Mononuclear cell (primary cell): ENCODE results near the gene USP17L17. TPM values are rescaled to one million over a fixed set of nuclear protein-coding genes. Genes with fewer than 3 reads are reported as not detected.

Experiments
- total RNA-seq: library from RNA; depleted of rRNA; stranded (reverse); fragments of >200 nt; gene quantifications from one replicate; pipeline ENCODE4 v1.2.3, GENCODE V29; 2012

USP17L17 gene
- total RNA-seq, 1 donor = not detected

Other genes starting within 250 kb of the USP17L17 start
- not detected for gene FAM90A26, start 73.5 kb upstream of the USP17L17 start, total RNA-seq
- not detected for gene USP17L10, start 33.2 kb upstream of the USP17L17 start, total RNA-seq
- gene USP17L11, start 28.5 kb upstream of the USP17L17 start, total RNA-seq = not detected
- not detected for gene USP17L12, start 23.7 kb upstream of the USP17L17 start, total RNA-seq
- not detected for gene USP17L13, start 19.0 kb upstream of the USP17L17 start, total RNA-seq
- gene USP17L15, start 9.5 kb upstream of the USP17L17 start, total RNA-seq = not detected
- not detected for gene USP17L18, start 4.8 kb downstream of the USP17L17 start, total RNA-seq
- gene USP17L19, start 9.5 kb downstream of the USP17L17 start, total RNA-seq = not detected
- gene USP17L20, start 14.2 kb downstream of the USP17L17 start, total RNA-seq = not detected
- gene USP17L21, start 19.0 kb downstream of the USP17L17 start, total RNA-seq = not detected
- not detected for gene USP17L22, start 23.7 kb downstream of the USP17L17 start, total RNA-seq
- not detected for gene USP17L24, start 81.3 kb downstream of the USP17L17 start, total RNA-seq
- gene USP17L25, start 86.0 kb downstream of the USP17L17 start, total RNA-seq = not detected
- gene USP17L26, start 90.8 kb downstream of the USP17L17 start, total RNA-seq = not detected
- gene USP17L5, start 95.5 kb downstream of the USP17L17 start, total RNA-seq = not detected
- gene USP17L27, start 100.3 kb downstream of the USP17L17 start, total RNA-seq = not detected
- gene USP17L28, start 105.0 kb downstream of the USP17L17 start, total RNA-seq = not detected
- gene USP17L29, start 109.8 kb downstream of the USP17L17 start, total RNA-seq = not detected
- gene USP17L30, start 119.2 kb downstream of the USP17L17 start, total RNA-seq = not detected
- not detected for gene DEFB131A, start 200.5 kb downstream of the USP17L17 start, total RNA-seq